Kidney epithelial cell (primary cell): ENCODE measurements around the gene OR8B12. TPM values are rescaled to one million over a fixed set of nuclear protein-coding genes. Genes with fewer than 3 reads are reported as not detected.

Experiments
- DNase-seq: peaks from one replicate; pipeline ENCODE4 v3.0.0-alpha.2; 2010; ENCODE audit warnings: low read depth
- H3K27me3 ChIP-seq: 2 replicates; pipeline ENCODE4 v1.6.0; 2011; ENCODE audit warnings: low read length; ENCODE audit not compliant: control insufficient read depth, insufficient read depth
- H3K36me3 ChIP-seq: 2 replicates; pipeline ENCODE4 v1.5.1; 2011; ENCODE audit warnings: low read length; ENCODE audit not compliant: control insufficient read depth, insufficient read depth
- H3K4me3 ChIP-seq: 2 replicates; pipeline ENCODE4 v1.5.1; 2011; ENCODE audit warnings: low read depth, mild to moderate bottlenecking, control low read depth, low read length
- CTCF ChIP-seq: IDR thresholded peaks from 2 replicates; pipeline ENCODE4 v1.5.1; 2011; ENCODE audit warnings: mild to moderate bottlenecking, moderate library complexity, low read length, control low read depth, inconsistent platforms; ENCODE audit not compliant: insufficient read depth, poor library complexity, severe bottlenecking
- total RNA-seq: library from RNA; depleted of rRNA; stranded (reverse); fragments of >200 nt; gene quantifications from 2 replicates; pipeline ENCODE4 v1.2.3, GENCODE V29; 2015

OR8B12 gene
- total RNA-seq: not detected in 2 replicates

GRCh38 chr11:124543554-124543953, at the start of gene OR8B12:
OR8B12 (minus strand) TSS chr11:124543654; CDS start chr11:124543654, 0 bp downstream.
- peaks cover 2% of the 10 kb centered on the region for H3K27me3 ChIP-seq
- H3K36me3 ChIP-seq: no peaks in the 10 kb centered on the region
- no peak for DNase-seq
- no peak within 1 kb of the TSS for H3K4me3 ChIP-seq
- no peak for TF ChIP-seq CTCF

- TF ChIP-seq CTCF: no peak
- Histone ChIP-seq H3K36me3 (no peaks in the 10 kb centered on the region), H3K4me3 (no peak overlapping the region), H3K27me3 (peaks cover 2% of the 10 kb centered on the region)
- no peak for DNase-seq
These were observed 49.2 kb upstream of the OR8B12 start for GRCh38 chr11:124592627-124593026.

- no peak for DNase-seq
- H3K36me3 ChIP-seq: no peaks in the 10 kb centered on the region
- no peaks in the 10 kb centered on the region for H3K27me3 ChIP-seq
- no peak for TF ChIP-seq CTCF
- no peak overlapping the region for H3K4me3 ChIP-seq
These were observed 48.0 kb upstream of the OR8B12 start for GRCh38 chr11:124591430-124591829.

GRCh38 chr11:124586238-124586860, 42.9 kb upstream of the OR8B12 start:
- Histone ChIP-seq H3K4me3 (no peak overlapping the region), H3K36me3 (no peaks in the 10 kb centered on the region), H3K27me3 (no peaks in the 10 kb centered on the region)
- peak; percentile 61 for TF ChIP-seq CTCF
- no peak for DNase-seq

GRCh38 chr11:124584681-124585372, 41.4 kb upstream of the OR8B12 start:
- Histone ChIP-seq H3K4me3 (no peak overlapping the region), H3K27me3 (no peaks in the 10 kb centered on the region), H3K36me3 (no peaks in the 10 kb centered on the region)
- no peak for DNase-seq
- no peak for TF ChIP-seq CTCF
